NCI-H748 treated with DMSO at 0.1 percent for 48 hours (cell line): ENCODE measurements around the gene UAP1.

Experiments
- DNase-seq: peaks from one replicate; lab custom pipeline; 2025; lab: John Stamatoyannopoulos, UW

UAP1 gene

DNA sequence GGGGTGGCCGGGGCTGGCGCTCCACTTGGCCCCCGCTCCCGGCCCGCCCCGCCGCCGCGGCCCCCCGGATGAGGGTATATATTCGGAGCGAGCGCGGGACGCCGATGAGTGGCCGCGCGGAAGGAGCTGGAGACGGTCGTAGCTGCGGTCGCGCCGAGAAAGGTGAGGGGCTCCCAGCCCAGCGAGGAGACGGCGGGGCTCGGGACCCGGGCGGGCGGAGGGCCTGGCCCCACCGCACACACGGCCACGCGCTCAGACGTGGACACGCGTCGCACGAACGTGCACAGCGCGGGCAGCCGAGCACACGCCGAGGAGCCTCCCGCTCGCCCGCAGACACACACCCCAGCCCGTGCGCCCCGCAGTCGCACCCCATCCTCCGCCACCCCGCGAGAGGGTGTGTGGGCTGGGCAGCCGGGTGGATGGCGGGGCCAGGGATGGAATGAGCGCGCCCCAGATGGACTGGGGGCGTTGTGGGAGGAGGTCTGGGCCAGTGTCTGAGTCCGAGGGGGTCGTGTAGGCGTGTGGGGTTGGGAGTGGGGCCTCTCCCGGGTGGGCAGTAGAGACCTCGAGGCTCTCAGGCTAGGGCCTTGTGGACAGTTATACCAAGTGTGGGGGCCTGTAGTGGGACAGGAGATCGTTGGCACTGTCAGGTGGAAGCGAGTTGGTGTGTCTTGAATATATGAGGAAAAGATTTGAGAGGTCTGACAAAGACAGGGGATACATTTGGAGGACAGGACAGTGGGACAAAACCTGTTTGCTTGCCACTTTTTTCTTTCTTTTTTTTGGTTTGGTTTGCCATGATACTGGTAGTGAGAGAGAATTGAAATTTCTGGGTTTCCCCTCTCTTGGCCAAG is at the start of gene UAP1:
Gene UAP1, plus strand, starts transcription at position 107 of the 854 bp plus-strand sequence. CDS start 4,347 bp downstream, outside the sequence.
- DNase-seq: no peak

DNA sequence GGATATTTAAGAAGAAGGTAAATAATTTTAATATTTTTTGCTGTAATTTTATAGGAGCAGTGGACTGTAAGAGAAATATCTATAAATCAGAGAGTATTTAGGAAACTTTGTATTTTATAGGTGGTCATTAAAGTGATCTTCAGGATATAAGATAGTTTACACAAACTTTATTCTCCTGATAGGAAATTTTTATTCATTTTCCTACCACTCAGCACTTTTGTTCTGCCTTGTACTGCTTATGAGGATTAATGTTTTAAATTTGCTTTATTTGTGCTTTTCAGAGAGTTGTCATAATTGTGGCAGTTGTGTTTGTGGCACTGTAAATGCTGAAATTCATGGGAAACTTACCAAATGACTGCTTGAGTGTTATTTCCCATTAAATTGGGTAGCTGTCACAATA is 34.2 kb upstream of the UAP1 start:
- DNase-seq: no peak

DNA sequence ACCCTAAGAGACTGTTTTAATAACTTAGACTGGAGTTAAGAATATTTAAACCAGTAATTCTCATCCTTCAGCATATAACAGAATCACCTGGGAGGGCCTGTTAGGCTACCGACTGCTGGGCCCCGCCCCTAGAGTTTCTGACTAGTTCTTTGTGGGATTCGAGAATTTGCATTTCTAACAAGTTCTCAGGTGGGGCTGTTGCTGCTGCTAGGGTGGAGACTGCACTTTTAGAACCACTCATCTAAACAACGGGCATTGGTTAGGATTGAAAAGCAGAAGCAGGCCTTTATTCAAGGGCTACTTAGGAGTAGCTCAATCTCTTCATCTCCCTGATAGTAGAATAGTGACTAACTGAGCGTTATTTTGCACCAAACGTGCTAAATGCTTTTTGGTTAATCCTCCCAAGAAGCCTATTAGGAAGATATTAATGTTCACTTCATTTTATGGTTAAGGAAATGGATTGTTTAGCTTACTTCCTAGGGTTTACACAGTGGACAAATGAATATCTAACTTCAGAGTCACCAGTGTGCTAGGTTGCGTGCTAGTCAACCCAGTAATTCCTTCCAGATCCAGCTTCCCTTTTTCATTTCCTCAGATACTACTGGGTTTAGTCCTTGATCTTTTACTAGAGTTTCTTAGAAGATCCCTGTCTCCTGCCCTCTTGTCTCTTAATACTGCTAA is 31.1 kb upstream of the UAP1 start:
- no peak for DNase-seq

DNA sequence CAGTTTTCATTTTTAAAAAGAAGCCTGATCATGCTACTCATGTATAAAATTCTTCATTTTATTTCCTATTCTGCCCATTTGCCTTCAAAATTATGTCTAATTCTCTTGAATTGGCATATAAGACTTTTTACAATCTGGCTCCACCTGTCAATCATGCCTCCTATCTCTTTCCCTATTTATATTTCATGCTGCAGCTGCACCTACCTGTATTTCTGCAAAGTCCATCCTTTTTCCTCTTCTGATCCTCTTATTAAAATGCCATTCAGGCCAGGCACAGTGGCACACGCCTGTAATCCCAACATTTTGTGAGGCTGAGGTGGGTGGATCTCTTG is 30.6 kb upstream of the UAP1 start:
- no peak for DNase-seq

DNA sequence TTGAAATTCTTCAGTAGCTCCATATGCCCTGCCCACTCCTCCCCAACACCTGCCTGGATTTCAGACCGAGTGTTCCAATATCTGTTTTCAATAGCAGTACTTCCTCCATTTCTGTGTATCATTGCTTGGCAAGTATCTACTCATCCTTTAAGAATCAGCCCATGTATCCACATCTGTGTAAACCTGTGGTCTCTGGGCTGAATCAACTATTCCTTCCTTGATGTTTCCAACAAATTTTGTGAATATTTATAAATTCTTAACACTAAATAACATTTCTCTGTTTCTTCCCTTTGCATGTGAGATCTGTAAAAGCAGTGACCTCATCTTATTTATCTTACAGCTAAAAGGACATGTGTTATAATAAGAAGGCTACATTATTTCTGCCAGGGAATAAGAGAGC is 26.0 kb upstream of the UAP1 start:
- no peak for DNase-seq

DNA sequence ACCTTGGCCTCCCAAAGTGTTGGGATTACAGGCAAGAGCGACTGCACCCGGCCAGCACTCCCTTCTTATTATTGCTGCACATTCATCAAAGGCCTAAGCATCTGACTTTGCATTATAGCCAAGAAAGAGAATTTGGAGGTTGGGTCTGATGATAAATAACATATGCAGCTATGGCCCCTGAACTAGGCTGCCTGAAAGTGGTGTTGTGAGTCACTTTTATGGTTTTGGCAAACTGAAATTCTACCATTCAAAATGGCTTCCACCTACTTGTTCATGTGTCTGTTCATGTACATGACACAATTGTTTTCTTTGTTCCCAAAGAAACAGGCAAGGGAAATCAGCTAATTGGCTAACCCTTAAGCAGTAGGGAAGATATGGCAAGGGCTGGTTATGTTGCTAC is 25.0 kb upstream of the UAP1 start:
- no peak for DNase-seq

DNA sequence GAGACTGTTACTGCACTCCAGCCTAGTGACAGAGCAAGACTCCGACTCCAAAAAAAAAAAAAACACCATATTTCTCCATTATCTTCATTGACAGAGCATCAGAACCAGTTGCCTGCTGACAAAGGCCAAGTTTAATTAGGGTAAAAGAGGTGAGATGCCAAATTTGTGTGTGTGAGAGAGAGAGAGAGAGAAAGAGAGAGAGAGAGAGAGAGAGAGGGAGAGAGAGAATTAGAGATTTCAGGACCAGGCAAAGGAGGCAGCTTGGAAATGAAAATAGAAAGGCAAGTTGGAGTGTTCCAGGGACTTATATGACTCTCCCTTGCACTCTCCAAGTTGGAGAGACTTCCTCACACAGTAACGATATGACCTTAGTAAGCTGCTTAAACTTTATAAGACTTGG is 24.3 kb upstream of the UAP1 start:
- DNase-seq: no peak

DNA sequence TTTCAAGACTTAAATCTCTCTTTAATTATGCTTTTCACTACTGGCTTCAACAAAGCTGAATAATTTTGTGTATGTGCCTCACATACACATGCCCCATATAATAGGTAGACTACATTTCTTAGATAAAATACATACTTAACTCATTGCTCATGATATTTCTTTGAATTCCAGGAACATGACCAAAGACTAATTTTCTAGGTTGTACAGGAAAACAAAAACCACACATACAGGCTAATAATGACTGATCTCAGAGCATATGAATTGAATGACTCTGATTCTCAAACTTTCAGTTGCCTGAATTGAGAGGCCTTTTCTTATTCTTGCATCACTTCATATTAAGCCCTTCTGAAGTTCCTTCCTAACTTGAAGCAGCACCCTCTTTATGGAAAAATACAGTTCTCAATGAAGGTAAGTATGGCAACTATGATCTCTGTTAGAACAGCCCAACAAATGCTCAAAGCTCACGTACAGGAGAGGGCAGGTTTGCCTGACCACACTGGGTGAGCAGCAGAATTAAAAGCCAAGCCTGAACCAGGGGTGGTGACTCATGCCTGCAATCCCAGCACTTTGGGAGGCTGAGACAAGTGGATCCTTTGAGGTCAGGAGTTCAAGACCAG is 22.6 kb upstream of the UAP1 start:
- no peak for DNase-seq

DNA sequence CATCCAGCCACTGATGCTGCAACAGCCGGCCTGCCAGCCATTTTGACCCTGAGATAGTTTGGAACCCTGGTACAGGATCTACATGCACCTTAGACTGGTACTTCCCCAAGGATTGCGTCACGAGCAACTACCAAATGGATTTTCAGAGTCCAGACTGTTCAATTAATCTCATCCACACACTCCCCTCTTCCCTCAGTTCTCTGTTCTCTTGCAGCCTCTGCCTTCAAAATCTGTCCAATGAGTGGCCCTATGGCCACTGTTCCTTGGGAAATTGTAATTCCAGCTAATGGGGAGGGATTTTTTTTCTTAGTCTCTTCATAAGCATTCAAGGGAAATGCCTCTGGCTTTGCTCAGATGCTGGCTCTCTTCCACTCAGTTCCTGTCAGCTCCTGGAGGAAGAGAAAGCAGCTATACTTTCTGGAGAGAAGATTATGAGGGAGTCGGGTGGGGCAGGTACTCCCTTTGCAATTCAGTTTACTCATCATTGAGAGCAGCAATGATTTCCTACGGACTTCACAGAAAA is 19.8 kb upstream of the UAP1 start:
- DNase-seq: no peak

DNA sequence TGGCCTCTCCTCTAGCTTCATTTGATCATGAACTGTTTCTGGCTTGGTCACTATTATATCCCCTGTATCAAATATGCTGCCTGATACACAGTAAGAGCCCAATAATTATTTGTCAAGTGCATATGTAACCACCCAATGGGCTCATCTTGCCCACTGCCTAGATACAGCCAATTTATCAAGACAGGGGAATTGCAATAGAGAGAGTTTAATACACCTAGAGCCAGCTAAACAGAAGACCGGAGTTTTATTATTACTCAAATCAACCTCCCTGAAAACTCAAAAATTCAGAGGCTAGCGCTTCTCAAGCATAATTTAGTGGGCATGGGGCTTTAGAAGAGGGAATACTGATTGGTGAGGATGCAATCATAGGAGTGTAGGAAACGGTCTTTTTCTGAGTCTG is 18.3 kb upstream of the UAP1 start:
- no peak for DNase-seq

DNA sequence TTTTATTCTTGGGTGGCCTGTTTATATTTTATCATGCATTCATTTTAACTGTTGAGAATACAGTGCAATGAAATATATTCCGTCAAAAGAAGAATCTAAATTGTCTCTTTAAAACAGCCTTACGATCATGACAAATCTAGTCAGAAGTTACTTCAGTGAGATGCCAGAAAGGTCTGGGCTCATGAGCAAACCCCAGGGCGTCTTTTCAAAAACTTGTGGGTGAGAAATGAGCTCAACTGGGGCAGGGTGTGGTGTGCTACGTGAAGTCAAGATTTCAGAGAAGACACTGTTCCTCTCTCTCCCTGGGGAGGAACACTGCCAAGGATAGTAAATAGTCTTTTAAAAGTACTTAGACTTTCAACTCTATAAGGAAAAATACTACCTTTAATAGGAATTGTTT is 13.4 kb upstream of the UAP1 start:
- no peak for DNase-seq

DNA sequence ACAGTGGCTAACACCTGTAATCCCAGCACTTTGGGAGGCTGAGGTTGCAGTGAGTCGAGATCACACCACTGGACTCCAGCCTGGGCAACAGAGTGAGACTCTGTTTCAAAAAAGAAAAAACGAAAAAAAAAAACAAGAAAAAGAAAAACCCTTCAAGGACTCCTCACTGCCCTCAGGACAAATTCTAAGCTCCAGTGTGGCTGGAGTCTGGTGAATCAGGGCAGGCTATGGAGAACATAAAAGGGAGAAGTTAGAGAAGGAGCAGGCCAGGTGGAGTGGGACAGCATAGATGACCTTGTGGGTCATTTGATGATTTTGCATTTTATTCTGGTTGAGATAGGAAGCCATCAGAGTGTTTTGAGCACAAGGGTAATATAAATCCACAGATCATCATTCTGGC is 12.5 kb upstream of the UAP1 start:
- no peak for DNase-seq

DNA sequence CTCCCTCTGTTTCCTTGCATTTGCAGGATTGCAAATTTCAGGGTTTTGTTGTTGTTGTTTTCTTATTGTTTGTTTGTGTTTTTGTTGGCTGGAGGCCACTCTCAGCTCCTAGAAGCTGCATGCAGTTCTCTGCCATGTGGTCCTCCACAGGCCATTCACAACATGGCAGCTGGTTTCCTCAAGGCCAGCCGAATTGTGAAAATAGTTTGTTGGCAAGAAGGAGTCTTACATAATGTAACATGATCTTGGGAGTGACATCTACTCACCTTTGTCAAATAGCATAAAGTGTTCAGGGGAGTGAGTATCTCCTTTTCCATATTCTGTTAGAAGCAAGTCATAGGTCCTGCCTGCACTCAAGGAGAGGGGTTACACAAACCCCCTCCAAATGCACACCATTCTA is 10.6 kb upstream of the UAP1 start:
- DNase-seq: no peak

DNA sequence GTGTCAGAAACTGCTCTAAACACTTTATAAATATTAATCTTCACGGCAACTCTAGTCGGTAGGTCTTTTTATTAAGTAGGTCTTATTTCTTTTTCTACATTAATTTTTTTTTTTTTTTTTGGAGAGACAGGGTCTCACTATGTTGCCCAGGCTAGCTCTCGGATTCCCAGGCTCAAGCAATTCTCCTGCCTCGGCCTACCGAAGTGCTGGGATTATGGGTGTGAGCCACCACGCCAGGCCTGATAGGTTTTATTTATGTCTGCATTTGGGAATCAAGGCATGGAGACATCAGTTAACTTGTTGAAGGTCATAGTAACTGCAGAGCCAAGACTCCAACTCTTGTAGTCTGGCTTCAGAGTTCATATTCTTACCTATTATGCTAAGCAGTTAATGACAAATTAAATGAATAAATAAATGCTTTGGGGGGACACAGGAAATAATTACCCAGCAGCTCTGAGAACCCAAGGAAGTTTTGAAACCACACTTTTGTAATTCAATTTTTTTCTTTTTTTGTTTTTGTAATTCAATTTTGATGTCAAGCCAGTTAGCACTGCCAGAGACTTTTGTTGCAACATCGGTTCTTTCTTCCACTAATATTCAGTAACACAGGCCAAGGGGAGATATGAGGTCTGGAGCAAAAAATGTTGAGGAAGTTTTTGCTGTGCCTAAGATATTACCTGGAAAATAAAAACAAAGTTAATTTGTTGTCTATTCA is 9.4 kb upstream of the UAP1 start:
- DNase-seq: no peak

DNA sequence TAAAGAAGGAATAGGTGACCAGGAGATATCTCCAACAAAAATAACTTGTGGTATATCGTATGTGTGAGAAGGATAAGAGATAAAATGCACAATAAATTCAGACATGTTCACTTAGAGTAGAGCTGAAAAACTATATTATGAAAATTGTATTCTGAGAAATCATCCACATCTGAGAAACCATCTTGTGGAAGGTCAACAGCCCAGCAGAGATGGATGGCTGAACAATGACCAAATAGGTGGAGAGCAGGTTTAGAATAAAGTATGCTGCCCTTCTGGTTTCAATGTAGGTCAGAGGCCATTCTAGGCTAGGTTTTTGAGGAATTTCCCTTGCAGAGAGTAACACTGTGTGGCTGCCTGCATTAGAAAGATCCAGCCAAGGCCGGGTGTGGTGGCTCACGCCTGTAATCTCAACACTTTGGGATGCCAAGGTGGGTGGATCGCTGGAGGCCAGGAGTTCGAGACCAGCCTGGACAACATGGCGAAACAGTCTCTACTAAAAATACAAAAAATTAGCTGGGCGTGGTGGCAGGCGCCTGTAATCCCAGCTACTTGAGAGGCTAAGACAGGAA is 8.8 kb upstream of the UAP1 start:
- DNase-seq: no peak

DNA sequence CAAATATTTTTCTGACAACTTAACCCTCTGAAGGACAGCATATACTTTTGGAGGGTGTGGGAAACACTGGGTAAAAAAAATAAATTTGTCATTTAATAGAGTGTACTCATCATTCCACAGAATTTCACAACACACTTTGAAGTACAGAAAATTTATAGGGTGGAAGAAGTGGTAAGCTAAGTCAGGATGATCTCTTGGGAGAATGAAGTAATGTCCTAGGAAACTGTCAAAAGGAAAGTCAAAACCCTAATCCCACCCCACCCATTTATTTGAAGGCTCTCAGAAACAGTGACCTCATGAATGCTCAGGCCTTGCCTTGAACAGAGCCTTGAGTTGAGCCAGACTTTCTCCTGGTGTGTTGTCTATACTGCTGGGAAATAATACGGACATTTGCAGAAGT is 7.3 kb upstream of the UAP1 start:
- no peak for DNase-seq

DNA sequence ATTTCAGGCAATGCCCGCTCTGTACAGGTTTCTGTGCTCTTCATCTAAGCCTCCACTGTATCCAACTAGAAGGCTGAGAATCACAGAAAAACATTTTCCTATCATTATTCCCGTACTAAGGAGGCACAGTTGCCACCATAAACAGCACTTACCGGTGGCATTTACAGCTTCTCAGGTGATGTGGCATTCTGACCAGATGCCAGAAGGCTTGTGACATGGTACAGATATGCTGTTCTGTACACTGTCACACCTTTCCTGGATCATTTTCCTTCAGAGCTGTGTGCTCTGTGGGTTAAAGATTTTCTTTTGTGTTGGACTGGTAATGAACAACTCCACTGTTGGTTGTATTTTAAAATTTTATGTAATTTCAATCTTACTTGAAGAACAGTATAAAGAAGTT is 4.0 kb upstream of the UAP1 start:
- no peak for DNase-seq

DNA sequence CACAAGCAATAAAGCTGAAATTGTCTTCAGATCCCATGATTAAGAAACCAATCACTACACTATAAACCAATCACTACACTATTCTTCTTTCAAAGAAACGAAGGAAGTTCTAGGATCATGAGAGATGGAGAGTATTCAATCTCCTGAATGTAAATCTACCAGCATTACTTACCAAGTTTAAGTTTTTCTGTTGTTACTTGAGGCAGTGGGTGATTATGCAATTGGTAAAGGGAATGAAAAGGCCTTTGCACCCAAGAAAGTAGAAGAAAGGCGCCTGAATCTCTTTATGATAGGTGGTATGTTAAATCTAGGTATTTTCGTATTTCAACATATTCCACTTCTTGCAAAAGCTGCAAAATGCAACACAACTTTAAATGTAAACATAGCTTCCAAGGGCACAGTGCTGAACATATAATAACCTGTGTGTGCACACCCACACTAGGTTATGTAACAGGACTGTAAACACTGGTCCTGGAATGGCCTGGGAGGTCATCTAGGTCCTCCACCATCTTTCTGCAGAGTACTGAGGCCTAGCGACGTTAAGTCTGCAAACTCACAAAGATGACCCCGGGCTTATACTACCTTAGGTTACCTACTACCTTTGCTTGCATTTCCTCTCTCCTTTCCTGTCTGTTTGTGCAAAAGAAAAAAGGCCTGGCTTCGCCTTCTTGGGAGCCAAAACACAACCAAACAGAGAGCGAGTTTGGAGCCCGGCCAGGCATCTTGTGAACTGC is 1.1 kb upstream of the UAP1 start:
- DNase-seq: no peak

DNA sequence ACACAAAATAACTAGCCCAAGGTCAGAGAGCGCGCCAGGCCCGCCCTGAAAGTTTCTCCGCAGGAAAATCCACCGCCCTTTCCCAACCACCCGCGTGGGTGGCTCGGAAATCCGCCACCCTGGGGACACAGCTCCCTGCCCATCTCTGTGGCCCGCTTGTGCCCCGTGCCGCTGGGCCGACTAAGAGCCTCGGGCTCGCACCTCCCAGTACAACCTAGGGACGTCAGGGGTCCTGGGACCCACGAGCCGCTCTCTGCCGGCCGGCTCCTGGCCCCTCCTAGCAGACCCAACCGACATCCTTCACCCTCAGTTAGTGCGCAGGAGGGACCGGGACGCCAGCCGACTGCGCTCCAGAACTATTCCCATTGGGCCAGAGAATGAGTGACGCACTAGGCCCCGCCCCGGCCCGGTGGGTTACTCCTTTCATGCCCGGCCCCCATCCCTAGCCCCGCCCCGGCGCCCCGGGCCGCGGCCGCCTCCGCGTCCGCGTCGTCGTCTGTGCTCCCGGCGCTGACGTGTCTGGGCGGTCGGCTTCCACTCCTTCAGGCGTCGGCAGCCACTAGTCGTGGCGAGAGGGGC is 396 bp upstream of the UAP1 start:
- DNase-seq: peak; percentile 93

DNA sequence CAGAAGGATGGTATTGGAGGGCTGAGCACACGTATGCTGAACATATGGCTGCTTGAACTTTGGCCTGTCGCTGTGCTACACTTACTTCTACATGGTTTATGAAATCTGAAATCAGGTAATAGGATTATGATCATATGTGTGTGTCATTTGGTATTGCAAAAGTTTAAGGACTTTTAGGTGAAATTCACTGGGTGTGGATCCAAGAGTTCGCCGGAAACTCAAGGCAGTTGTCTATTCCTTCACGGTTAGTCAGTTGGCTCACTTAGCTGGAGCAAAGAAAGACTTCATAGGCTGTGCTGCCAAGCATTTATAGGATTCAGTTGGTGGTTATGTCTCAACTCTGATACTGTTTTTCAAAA is 927 bp downstream of the UAP1 start:
- no peak for DNase-seq

DNA sequence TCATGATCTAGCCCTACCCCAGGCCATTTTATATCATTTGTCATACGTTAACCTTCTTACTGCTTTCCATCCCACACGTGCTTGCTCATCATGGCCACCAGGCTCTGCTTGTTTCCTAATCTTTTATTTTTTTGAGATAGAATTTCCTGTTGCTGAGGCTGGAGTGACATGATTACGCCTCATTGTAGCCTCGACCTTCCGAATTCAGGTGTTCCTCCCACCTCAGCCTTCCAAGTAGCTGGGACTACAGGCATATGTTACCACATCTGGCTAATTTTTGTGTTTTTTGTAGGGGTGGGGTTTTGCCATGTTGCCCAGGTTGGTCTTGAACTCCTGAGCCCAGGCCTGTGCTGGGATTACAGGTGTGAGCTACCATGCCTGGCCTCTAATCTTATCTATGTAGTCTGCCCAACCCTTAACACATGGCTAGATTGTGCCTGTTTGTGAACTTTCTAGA is 3.3 kb downstream of the UAP1 start:
- no peak for DNase-seq
